SU-DHL-6 (cell line): ENCODE measurements around the gene SP3.

Experiments used
- H2AFZ ChIP-seq: fragments of 200-600 bp; sonication (generic); 2 replicates; pipeline ENCODE4 v1.6.1; 2014; ENCODE audit warnings: low read depth, mild to moderate bottlenecking, moderate library complexity, mixed read lengths, antibody characterized with exemption, low read length; ENCODE audit not compliant: severe bottlenecking
- H3F3A ChIP-seq: fragments of 200-600 bp; shearing (Covaris generic); 2 replicates; pipeline ENCODE4 v1.6.0; 2016; ENCODE audit warnings: antibody characterized with exemption, mild to moderate bottlenecking; ENCODE audit not compliant: insufficient read depth
- H3K27ac ChIP-seq: fragments of 200-600 bp; sonication (generic); 2 replicates; pipeline ENCODE4 v1.5.1; 2016; ENCODE audit warnings: low read depth, mild to moderate bottlenecking, low read length, moderate library complexity, mixed read lengths
- H3K27me3 ChIP-seq: fragments of 200-600 bp; sonication (generic), shearing (Covaris generic); 2 replicates; pipeline ENCODE4 v1.6.0; 2014; ENCODE audit warnings: mild to moderate bottlenecking, low read length
- H3K36me3 ChIP-seq: fragments of 200-600 bp; sonication (generic); 2 replicates; pipeline ENCODE4 v1.6.1; 2014; ENCODE audit warnings: mild to moderate bottlenecking, low read length, mixed read lengths
- H3K4me2 ChIP-seq: fragments of 300-600, 200-600 bp; shearing (Covaris generic), sonication (generic); 2 replicates; pipeline ENCODE4 v1.6.0; 2014; ENCODE audit warnings: low read length, low read depth, mild to moderate bottlenecking; ENCODE audit not compliant: poor library complexity, severe bottlenecking
- H3K4me3 ChIP-seq: fragments of 200-600 bp; sonication (generic); 2 replicates; pipeline ENCODE4 v1.5.1; 2014; ENCODE audit warnings: antibody characterized with exemption, low read length, mild to moderate bottlenecking, mixed read lengths; ENCODE audit not compliant: insufficient read depth, poor library complexity, severe bottlenecking
- H3K79me2 ChIP-seq: fragments of 200-600 bp; sonication (generic); 2 replicates; pipeline ENCODE4 v1.6.1; 2014; ENCODE audit warnings: mild to moderate bottlenecking, low read length, moderate library complexity; ENCODE audit not compliant: insufficient read depth
- H3K9ac ChIP-seq: fragments of 200-600 bp; sonication (generic); 2 replicates; pipeline ENCODE4 v1.7.0; 2014; ENCODE audit warnings: mild to moderate bottlenecking, low read length
- H3K9me2 ChIP-seq: fragments of 200-600 bp; sonication (generic); replicated peaks from 2 replicates; pipeline ENCODE4 v1.6.1; 2014; ENCODE audit warnings: low read length; ENCODE audit not compliant: insufficient read depth
- H3K9me3 ChIP-seq: fragments of 200-600 bp; sonication (generic); 2 replicates; pipeline ENCODE4 v1.6.1; 2014; ENCODE audit warnings: low read length, mixed read lengths; ENCODE audit not compliant: insufficient read depth
- H4K20me1 ChIP-seq: fragments of 200-600 bp; sonication (generic); 2 replicates; pipeline ENCODE4 v1.6.1; 2014; ENCODE audit warnings: low read depth, mild to moderate bottlenecking, antibody characterized with exemption, low read length, moderate library complexity, mixed read lengths
- EZH2phosphoT487 ChIP-seq: fragments of 200-600 bp; sonication (generic), shearing (Covaris generic); conservative IDR thresholded peaks from 2 replicates; pipeline ENCODE4 v1.6.1; 2018; ENCODE audit warnings: mild to moderate bottlenecking, antibody characterized with exemption, low read length, moderate library complexity, mixed read lengths
- TF ChIP-seq, protein P1 (sequence below): fragments of 200-600 bp; sonication (generic); IDR thresholded peaks from one replicate; pipeline ENCODE4 v1.5.1; 2017; ENCODE audit warnings: antibody characterized with exemption, mild to moderate bottlenecking, low read length, moderate library complexity; ENCODE audit not compliant: insufficient read depth, poor library complexity, severe bottlenecking

Gene SP3

DNA sequence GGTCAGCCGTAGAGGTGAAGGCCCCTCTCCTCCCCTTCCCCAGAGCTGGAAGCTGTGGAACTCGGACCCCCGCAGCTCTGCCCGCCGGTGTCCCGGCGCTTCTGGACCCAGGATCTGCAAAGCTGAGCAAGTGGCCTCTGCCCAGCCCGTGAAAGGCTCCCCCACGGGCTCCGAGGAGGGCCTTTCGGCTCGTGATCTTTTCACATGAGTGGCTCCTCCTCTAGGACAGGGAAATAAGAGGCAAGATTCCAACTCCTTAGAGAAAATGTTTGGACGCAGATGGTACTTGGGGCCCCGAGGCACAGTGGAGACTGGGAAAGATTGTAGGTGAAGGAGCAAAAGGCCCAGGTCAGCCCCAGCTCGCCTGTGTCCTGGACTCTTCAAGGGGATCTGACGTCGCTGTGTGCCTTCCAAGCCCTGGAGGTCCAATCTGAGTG, 48.2 kb upstream of the SP3 start:
- H3K79me2 ChIP-seq: no peaks in the 10 kb centered on the region
- no peaks in the 10 kb centered on the region for H3K9me3 ChIP-seq
- no peak overlapping the region for H3K9ac ChIP-seq
- TF ChIP-seq, protein P1, sequence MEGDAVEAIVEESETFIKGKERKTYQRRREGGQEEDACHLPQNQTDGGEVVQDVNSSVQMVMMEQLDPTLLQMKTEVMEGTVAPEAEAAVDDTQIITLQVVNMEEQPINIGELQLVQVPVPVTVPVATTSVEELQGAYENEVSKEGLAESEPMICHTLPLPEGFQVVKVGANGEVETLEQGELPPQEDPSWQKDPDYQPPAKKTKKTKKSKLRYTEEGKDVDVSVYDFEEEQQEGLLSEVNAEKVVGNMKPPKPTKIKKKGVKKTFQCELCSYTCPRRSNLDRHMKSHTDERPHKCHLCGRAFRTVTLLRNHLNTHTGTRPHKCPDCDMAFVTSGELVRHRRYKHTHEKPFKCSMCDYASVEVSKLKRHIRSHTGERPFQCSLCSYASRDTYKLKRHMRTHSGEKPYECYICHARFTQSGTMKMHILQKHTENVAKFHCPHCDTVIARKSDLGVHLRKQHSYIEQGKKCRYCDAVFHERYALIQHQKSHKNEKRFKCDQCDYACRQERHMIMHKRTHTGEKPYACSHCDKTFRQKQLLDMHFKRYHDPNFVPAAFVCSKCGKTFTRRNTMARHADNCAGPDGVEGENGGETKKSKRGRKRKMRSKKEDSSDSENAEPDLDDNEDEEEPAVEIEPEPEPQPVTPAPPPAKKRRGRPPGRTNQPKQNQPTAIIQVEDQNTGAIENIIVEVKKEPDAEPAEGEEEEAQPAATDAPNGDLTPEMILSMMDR: no peak
- no peak for TF ChIP-seq EZH2phosphoT487
- no peak overlapping the region for H3K4me3 ChIP-seq
- no peaks in the 10 kb centered on the region for H3K9me2 ChIP-seq
- no peak overlapping the region for H3K4me2 ChIP-seq
- H2AFZ ChIP-seq: no peak overlapping the region
- H3K27ac ChIP-seq: no peak overlapping the region
- H3K36me3 ChIP-seq: no peaks in the 10 kb centered on the region
- no peaks in the 10 kb centered on the region for H3K27me3 ChIP-seq
- H3F3A ChIP-seq: no peaks in the 10 kb centered on the region
- no peaks in the 10 kb centered on the region for H4K20me1 ChIP-seq

- Histone ChIP-seq H3K36me3 (no peaks in the 10 kb centered on the region), H2AFZ (no peak overlapping the region), H3F3A (no peaks in the 10 kb centered on the region), H3K4me3 (no peak overlapping the region), H3K79me2 (no peaks in the 10 kb centered on the region), H3K9me2 (no peaks in the 10 kb centered on the region), H3K4me2 (no peak overlapping the region), H3K9me3 (no peaks in the 10 kb centered on the region), H4K20me1 (no peaks in the 10 kb centered on the region), H3K27me3 (no peaks in the 10 kb centered on the region), H3K27ac (no peak overlapping the region), H3K9ac (no peak overlapping the region)
- no peak for TF ChIP-seq EZH2phosphoT487
- TF ChIP-seq, protein P1: no peak
These were observed 47.5 kb upstream of the SP3 start for GRCh38 chr2:174012347-174013314.

- H4K20me1 ChIP-seq: no peaks in the 10 kb centered on the region
- H3K27ac ChIP-seq: no peak overlapping the region
- no peak overlapping the region for H3K4me3 ChIP-seq
- no peak overlapping the region for H2AFZ ChIP-seq
- no peaks in the 10 kb centered on the region for H3K9me2 ChIP-seq
- no peaks in the 10 kb centered on the region for H3F3A ChIP-seq
- H3K4me2 ChIP-seq: no peak overlapping the region
- no peaks in the 10 kb centered on the region for H3K36me3 ChIP-seq
- no peaks in the 10 kb centered on the region for H3K9me3 ChIP-seq
- no peaks in the 10 kb centered on the region for H3K79me2 ChIP-seq
- H3K9ac ChIP-seq: no peak overlapping the region
- TF ChIP-seq, protein P1: no peak
- TF ChIP-seq EZH2phosphoT487: no peak
- no peaks in the 10 kb centered on the region for H3K27me3 ChIP-seq
These were observed 46.6 kb upstream of the SP3 start for GRCh38 chr2:174011796-174012195.
